ENCODE measurements around the gene ZFC3H1. TPM values are rescaled to one million over a fixed set of nuclear protein-coding genes. Genes with fewer than 3 reads are reported as not detected.

Gene ZFC3H1
- total RNA-seq, 1 experiment from 2014 or later: 24.4 TPM

GRCh38 chr12:71665090-71665463, 1.4 kb upstream of the ZFC3H1 start:
- H3K4me1 ChIP-seq (ENCODE audit: insufficient read depth, low read length): no peaks in the 10 kb centered on the region
- H3K18ac ChIP-seq (ENCODE audit: insufficient read length, low read depth, low read length): no peak overlapping the region
- no peaks in the 10 kb centered on the region for H3K9me3 ChIP-seq (ENCODE audit: control insufficient read depth, low read depth, low read length)
- Mint-ChIP-seq H3K4me1 (peaks cover 14 to 19% of the 10 kb centered on the region in 2 experiments), H3K36me3 (ENCODE audit: insufficient read depth in 1 of 3, low read depth in 3 of 3) (peaks cover 8 to 22% (median 8%) of the 10 kb centered on the region in 3 experiments; a peak in 6 of 7 replicates), H3K27me3 (ENCODE audit: low read depth) (peaks cover 2% of the 10 kb centered on the region; the same call in 1 of the 2 replicates), H3K4me3 (peak overlapping the region; percentile 99 to 100), H3K27ac (peak overlapping the region; percentile 50 to 100 (median 99); a peak in 4 of 7 replicates), H3K9me3 (peaks cover 0 to 3% of the 10 kb centered on the region in 2 experiments; a peak in 1 of 5 replicates)
- no peak overlapping the region for H2BK120ac ChIP-seq (ENCODE audit: low read depth, low read length, poor library complexity, severe bottlenecking)
- H4K8ac ChIP-seq (replicated peaks; ENCODE audit: insufficient read length, low read depth, low read length): no peak overlapping the region
- no peak overlapping the region for H3K4ac ChIP-seq (ENCODE audit: low read depth, low read length)
- H4K91ac ChIP-seq (ENCODE audit: insufficient read length, low read depth, low read length): no peak overlapping the region
- no peak overlapping the region for H2BK12ac ChIP-seq (ENCODE audit: insufficient read length, low read depth, low read length)
- H3K14ac ChIP-seq (ENCODE audit: insufficient read depth, low read length): no peak overlapping the region
- H3K79me2 ChIP-seq (ENCODE audit: insufficient read depth, low read length): peaks cover 17% of the 10 kb centered on the region; the same call in 1 of the 2 replicates
- H2BK20ac ChIP-seq (ENCODE audit: low read depth, low read length, poor library complexity, severe bottlenecking): no peak overlapping the region
- WGBS (ENCODE audit: extremely low coverage, insufficient read length, low lambda C conversion rate): no CpG with 5 or more reads among the region's 4 CpGs
- H2AK5ac ChIP-seq (ENCODE audit: insufficient read length, low read length): no peak overlapping the region
- H2BK5ac ChIP-seq (ENCODE audit: insufficient read length, low read length): no peak overlapping the region
- no peaks in the 10 kb centered on the region for H3K27me3 ChIP-seq (ENCODE audit: insufficient read depth, low read length)
- no peak overlapping the region for H3T11ph ChIP-seq (ENCODE audit: low read length)
- no peaks in the 10 kb centered on the region for H3K79me1 ChIP-seq (ENCODE audit: insufficient read depth, low read depth, low read length, poor library complexity, severe bottlenecking)
- H3K9ac ChIP-seq (ENCODE audit: extremely low read depth, insufficient read length, low read length): peak overlapping the region; percentile 100
- no peaks in the 10 kb centered on the region for H4K20me1 ChIP-seq (ENCODE audit: control insufficient read depth, insufficient read depth, insufficient read length)
- no peak overlapping the region for H2AFZ ChIP-seq (ENCODE audit: low read length)
- H3K23me2 ChIP-seq (ENCODE audit: insufficient read length, low read depth, low read length, poor library complexity, severe bottlenecking): peaks cover 3% of the 10 kb centered on the region
- H4K5ac ChIP-seq (ENCODE audit: insufficient read length, low read depth, low read length): no peak overlapping the region
- no peak for DNase-seq
- H2BK15ac ChIP-seq (ENCODE audit: low read depth, low read length): no peak overlapping the region
- H3K4me2 ChIP-seq (ENCODE audit: insufficient read depth, insufficient read length, low read length): peak overlapping the region; percentile 81
- TF ChIP-seq CTCF (conservative IDR thresholded peaks at IDR 0.05): no peak
- H3K23ac ChIP-seq (ENCODE audit: insufficient read length, low read depth, low read length): no peak overlapping the region
- no peak overlapping the region for H3K27ac ChIP-seq (ENCODE audit: insufficient read length, low read depth, low read length)
- no peak overlapping the region for H3K56ac ChIP-seq (ENCODE audit: insufficient read length, low read depth, low read length)
